Astrocyte of the spinal cord (primary cell): ENCODE measurements around the gene DPYSL3.

ENCODE experiments used
- DNase-seq: peaks from one replicate; pipeline ENCODE4 v3.0.0; 2011; ENCODE audit warnings: low read depth, low spot score
- H3K4me3 ChIP-seq: 2 replicates; pipeline ENCODE4 v1.5.1; 2011; ENCODE audit warnings: low read depth, mild to moderate bottlenecking, low read length, moderate library complexity
- in situ Hi-C: cut with HindIII; loops from 2 replicates; pipeline ENCODE4 v1.10.0; 2017; ENCODE audit warnings: low sequenced_read_pairs
- TF ChIP-seq, protein P1 (sequence below): IDR thresholded peaks from 2 replicates; pipeline ENCODE4 v1.5.1; 2012; ENCODE audit warnings: low read depth, mild to moderate bottlenecking, low read length, inconsistent platforms

The DPYSL3 gene

DNA sequence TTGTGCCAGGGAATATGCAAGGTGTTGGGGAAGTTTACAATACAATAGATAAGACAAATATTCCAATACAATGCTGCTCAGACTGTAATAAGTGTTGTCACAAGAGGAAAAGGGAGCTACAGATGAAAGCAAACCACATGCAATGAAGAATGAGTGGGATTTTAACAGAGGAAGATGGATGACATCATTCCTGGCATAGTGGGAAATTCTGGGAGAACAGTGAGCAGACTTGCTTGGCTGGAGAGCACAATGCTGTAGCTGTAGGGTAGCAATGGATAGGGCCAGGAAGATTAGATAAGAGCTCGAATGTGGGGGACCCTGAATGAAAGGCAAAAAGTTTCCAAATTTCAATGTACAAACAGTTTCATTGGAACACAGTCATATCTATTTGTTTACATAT lies 9.5 kb upstream of the DPYSL3 start:
- TF ChIP-seq, protein P1, sequence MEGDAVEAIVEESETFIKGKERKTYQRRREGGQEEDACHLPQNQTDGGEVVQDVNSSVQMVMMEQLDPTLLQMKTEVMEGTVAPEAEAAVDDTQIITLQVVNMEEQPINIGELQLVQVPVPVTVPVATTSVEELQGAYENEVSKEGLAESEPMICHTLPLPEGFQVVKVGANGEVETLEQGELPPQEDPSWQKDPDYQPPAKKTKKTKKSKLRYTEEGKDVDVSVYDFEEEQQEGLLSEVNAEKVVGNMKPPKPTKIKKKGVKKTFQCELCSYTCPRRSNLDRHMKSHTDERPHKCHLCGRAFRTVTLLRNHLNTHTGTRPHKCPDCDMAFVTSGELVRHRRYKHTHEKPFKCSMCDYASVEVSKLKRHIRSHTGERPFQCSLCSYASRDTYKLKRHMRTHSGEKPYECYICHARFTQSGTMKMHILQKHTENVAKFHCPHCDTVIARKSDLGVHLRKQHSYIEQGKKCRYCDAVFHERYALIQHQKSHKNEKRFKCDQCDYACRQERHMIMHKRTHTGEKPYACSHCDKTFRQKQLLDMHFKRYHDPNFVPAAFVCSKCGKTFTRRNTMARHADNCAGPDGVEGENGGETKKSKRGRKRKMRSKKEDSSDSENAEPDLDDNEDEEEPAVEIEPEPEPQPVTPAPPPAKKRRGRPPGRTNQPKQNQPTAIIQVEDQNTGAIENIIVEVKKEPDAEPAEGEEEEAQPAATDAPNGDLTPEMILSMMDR, result no peak
- in situ Hi-C loops, result no loop called here

DNA sequence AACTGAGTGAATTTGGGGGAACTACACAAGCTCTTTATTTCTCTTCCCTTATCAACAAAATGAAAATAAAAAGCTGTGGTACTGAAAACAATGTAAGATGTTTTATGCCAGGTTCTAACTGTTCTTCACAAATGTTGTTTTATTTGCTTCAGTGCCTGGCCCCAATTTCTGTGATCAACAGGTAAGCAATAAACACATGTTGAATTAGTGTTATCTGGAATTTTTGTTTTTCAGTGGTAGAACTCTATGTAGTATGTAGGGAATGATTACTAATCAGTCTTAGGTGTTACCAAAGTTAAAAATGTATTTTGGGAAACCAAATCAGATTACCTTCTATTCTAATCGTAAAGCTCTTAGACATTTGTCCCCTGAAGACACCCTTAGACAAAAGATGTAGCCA lies 7.5 kb upstream of the DPYSL3 start:
- DNase-seq, result no peak
- TF ChIP-seq, protein P1, result no peak
- in situ Hi-C loops, result no loop called here
- no peak overlapping the region for H3K4me3 ChIP-seq

More for the DNA sequence above, 9.5 kb upstream of the DPYSL3 start:
- DNase-seq, result no peak
- no peak overlapping the region for H3K4me3 ChIP-seq

DNA sequence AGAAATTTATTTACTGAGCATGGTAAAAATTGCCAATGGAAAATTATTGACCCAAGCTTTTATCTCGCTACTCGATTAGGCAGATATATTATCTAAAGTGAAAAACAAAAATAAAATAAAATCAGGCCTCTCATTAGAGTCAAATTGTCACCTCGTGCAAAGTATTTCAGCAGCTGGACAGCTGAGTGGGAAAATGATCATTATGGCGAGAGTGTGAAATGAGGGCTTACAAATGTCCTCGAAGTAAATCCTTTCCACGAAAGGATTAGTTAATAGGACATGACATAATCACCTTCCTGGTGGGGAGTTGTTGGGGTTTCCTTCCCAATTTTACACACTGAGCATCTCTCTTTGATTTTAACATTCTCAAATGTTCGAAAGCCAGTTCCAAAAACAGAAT lies 5.4 kb upstream of the DPYSL3 start:
- DNase-seq, result no peak
- in situ Hi-C loops, result no loop called here
- TF ChIP-seq, protein P1, result no peak
- H3K4me3 ChIP-seq, result no peak overlapping the region

DNA sequence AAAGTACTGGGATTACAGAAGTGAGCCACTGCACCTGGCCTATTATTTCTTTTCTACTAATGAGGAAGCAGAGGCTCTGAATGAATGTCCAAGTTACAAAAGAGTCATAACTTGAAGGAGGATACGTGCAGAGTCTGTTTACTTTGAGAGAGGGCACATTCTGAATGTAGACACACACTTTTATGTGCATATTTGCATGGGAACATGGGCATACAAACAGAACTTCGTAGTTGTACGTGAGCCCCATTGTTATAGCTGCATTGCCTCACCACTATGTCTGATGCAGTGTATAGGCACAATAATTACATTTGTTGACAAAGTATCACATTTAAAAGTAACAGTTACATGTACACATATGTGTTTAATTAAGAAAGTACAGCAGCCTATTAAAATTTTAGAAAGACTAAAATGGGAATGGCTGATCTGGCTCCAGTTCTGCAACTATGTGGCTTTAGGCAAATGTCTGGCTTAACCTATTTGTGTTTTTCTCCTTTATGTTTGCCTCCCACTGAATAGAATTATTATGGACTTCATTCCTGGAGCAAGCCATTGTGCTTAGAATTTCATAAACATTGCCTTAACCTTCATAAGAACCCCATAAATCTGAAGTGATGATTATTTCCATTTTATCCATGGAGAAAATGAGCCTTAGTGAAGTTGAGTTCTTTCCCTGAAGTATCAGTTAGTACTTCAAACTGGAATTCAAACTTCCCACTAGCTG lies 3.0 kb upstream of the DPYSL3 start:
- in situ Hi-C loops, result no loop called here

DNA sequence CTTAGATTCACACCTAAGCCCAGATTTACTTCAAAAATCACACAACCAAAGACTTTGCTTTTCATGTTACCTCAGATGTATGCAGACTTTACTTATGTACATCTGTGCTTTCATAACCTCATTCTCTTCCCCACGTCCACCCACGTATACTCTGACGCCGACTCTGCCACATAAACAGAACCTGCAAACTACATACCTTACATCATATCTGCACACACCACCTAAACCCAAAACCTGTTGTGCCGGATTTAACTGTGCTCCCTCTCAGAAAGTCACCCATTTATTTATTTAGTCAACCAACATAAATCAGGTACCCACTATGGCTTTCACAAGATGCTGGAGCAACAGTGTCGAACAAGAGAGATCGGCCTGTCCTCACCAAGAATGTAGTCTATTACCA lies 1.0 kb upstream of the DPYSL3 start:
- in situ Hi-C loops, result no loop called here
- TF ChIP-seq, protein P1, result no peak
- H3K4me3 ChIP-seq, result no peak overlapping the region
- DNase-seq, result no peak

More for the DNA sequence above, 3.0 kb upstream of the DPYSL3 start:
- TF ChIP-seq, protein P1, result no peak
- DNase-seq, result no peak
- no peak overlapping the region for H3K4me3 ChIP-seq

DNA sequence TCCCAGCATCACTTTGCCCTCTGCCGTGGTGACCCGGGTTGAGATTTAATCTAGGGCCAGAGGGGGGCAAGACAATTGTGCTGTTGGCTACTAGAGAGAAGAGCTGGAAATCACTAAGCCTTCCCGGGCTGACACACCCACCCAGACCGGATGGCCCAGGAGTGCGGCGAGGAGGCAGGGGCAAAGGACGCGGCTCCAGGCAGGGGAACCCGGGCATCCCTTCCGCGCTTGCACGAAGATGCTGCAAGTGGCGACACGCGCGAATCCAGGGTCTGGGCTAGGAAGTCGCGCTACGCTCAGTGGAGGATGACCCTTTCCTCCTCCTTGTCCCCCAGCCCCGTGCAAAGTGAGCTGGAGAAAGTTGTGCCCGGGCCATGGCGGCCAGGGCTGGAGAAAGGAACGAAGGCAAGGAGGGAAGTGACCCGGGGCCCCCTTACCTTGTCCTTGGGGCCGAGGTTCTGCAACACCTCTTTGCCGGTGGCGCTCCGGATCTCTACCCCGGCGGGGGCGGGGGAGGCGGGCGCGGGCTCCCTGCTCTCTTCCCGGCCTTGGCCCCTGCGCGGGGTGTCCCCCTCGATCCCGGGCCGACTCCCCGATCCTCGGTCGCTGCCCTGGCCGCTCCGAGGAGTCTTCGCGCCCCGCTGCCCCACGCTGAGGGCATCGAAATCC lies 693 bp downstream of the DPYSL3 start:
- TF ChIP-seq, protein P1, result no peak
- in situ Hi-C loops, result no loop called here
- H3K4me3 ChIP-seq, result peak overlapping the region; percentile 93
- DNase-seq, result no peak
